ENCODE measurements around the gene BAZ1A. TPM values are rescaled to one million over a fixed set of nuclear protein-coding genes. Genes with fewer than 3 reads are reported as not detected.
A peak's percentile ranks its signal among the peaks of the same experiment; 100 is the strongest.
"Not testable (repeated sequence)": the region's sequence is repeated elsewhere in the genome, so short reads cannot be mapped to it uniquely, and the experiment has no call there.

The BAZ1A gene
- total RNA-seq, 2 experiments from 2014 or later, result 50.8 to 57.0 TPM

GRCh38 chr14:34798861-34799260 lies 76.3 kb downstream of the BAZ1A start:
- H3K4me1 Mint-ChIP-seq (ENCODE audit: low read depth); DNase-seq; intact Hi-C loops (cut with micrococcal nuclease); H3K4me3 Mint-ChIP-seq; H3K9me3 Mint-ChIP-seq; H3K27ac Mint-ChIP-seq; H3K27me3 Mint-ChIP-seq (ENCODE audit: low read depth): not testable (repeated sequence)
- H3K36me3 Mint-ChIP-seq (ENCODE audit: low read depth), result peaks cover 47% of the 10 kb centered on the region
- CTCF ChIA-PET, result interaction anchor here (0.7 kb wide), 1 partner anchor 106 kb away, joined by 3 read pairs; no protein-coding TSS in a partner anchor

- intact Hi-C loops (cut with micrococcal nuclease), result no loop called here
- H3K36me3 Mint-ChIP-seq (ENCODE audit: low read depth), result peaks cover 46% of the 10 kb centered on the region
- no peak for DNase-seq
- CTCF ChIA-PET, result interaction anchor here (0.6 kb wide), 1 partner anchor 178 kb away, joined by 3 read pairs; no protein-coding TSS in a partner anchor
- H3K9me3 Mint-ChIP-seq, result no peaks in the 10 kb centered on the region
- H3K4me1 Mint-ChIP-seq (ENCODE audit: low read depth), result no peaks in the 10 kb centered on the region
- H3K4me3 Mint-ChIP-seq, result no peak overlapping the region
- no peaks in the 10 kb centered on the region for H3K27me3 Mint-ChIP-seq (ENCODE audit: low read depth)
- H3K27ac Mint-ChIP-seq, result no peak overlapping the region
Measured at GRCh38 chr14:34797747-34798583, 77.2 kb downstream of the BAZ1A start.

GRCh38 chr14:34796902-34797301 lies 78.3 kb downstream of the BAZ1A start:
- Mint-ChIP-seq H3K4me3 (no peak overlapping the region), H3K9me3 (no peaks in the 10 kb centered on the region), H3K36me3 (ENCODE audit: low read depth) (peaks cover 42% of the 10 kb centered on the region), H3K27me3 (ENCODE audit: low read depth) (no peaks in the 10 kb centered on the region), H3K27ac (no peak overlapping the region), H3K4me1 (ENCODE audit: low read depth) (no peaks in the 10 kb centered on the region)
- intact Hi-C loops (cut with micrococcal nuclease), result no loop called here
- CTCF ChIA-PET, result no interaction called here
- DNase-seq, result no peak

- Mint-ChIP-seq H3K27ac (no peak overlapping the region), H3K36me3 (ENCODE audit: low read depth) (peaks cover 36% of the 10 kb centered on the region), H3K27me3 (ENCODE audit: low read depth) (no peaks in the 10 kb centered on the region), H3K9me3 (no peaks in the 10 kb centered on the region), H3K4me1 (ENCODE audit: low read depth) (no peaks in the 10 kb centered on the region), H3K4me3 (no peak overlapping the region)
- no peak for DNase-seq
- intact Hi-C loops (cut with micrococcal nuclease), result no loop called here
- CTCF ChIA-PET, result interaction anchor here (0.6 to 1.4 kb wide), 2 partner anchors 16 to 147 kb away, joined by 3 to 4 read pairs; no protein-coding TSS in a partner anchor
Measured at GRCh38 chr14:34794941-34795340, 80.2 kb downstream of the BAZ1A start.

- intact Hi-C loops (cut with micrococcal nuclease), result no loop called here
- no peak for DNase-seq
- Mint-ChIP-seq H3K27me3 (ENCODE audit: low read depth) (no peaks in the 10 kb centered on the region), H3K4me1 (ENCODE audit: low read depth) (no peaks in the 10 kb centered on the region), H3K4me3 (no peak overlapping the region), H3K36me3 (ENCODE audit: low read depth) (peaks cover 33% of the 10 kb centered on the region), H3K9me3 (no peaks in the 10 kb centered on the region), H3K27ac (no peak overlapping the region)
- CTCF ChIA-PET, result no interaction called here
Measured at GRCh38 chr14:34794217-34794616, 80.9 kb downstream of the BAZ1A start.

GRCh38 chr14:34792598-34792997 lies 82.6 kb downstream of the BAZ1A start:
- DNase-seq, result no peak
- CTCF ChIA-PET, result no interaction called here
- peaks cover 26% of the 10 kb centered on the region for H3K36me3 Mint-ChIP-seq (ENCODE audit: low read depth)
- intact Hi-C loops (cut with micrococcal nuclease), result no loop called here
- no peak overlapping the region for H3K27ac Mint-ChIP-seq
- no peaks in the 10 kb centered on the region for H3K4me1 Mint-ChIP-seq (ENCODE audit: low read depth)
- no peaks in the 10 kb centered on the region for H3K27me3 Mint-ChIP-seq (ENCODE audit: low read depth)
- no peak overlapping the region for H3K4me3 Mint-ChIP-seq
- H3K9me3 Mint-ChIP-seq, result no peaks in the 10 kb centered on the region

- DNase-seq, result no peak
- H3K4me3 Mint-ChIP-seq, result no peak overlapping the region
- H3K27me3 Mint-ChIP-seq (ENCODE audit: low read depth), result no peaks in the 10 kb centered on the region
- intact Hi-C loops (cut with micrococcal nuclease), result no loop called here
- CTCF ChIA-PET, result interaction anchor here (0.6 to 1.1 kb wide), 3 partner anchors 45 to 127 kb away, joined by 3 read pairs; no protein-coding TSS in a partner anchor
- H3K9me3 Mint-ChIP-seq, result no peaks in the 10 kb centered on the region
- no peak overlapping the region for H3K27ac Mint-ChIP-seq
- H3K36me3 Mint-ChIP-seq (ENCODE audit: low read depth), result peaks cover 38% of the 10 kb centered on the region
- H3K4me1 Mint-ChIP-seq (ENCODE audit: low read depth), result peaks cover 12% of the 10 kb centered on the region
Measured at GRCh38 chr14:34785223-34786006, 89.7 kb downstream of the BAZ1A start.

- Mint-ChIP-seq H3K27ac (no peak overlapping the region), H3K9me3 (no peaks in the 10 kb centered on the region), H3K27me3 (ENCODE audit: low read depth) (no peaks in the 10 kb centered on the region), H3K36me3 (ENCODE audit: low read depth) (peaks cover 36% of the 10 kb centered on the region), H3K4me1 (ENCODE audit: low read depth) (peaks cover 12% of the 10 kb centered on the region), H3K4me3 (no peak overlapping the region)
- CTCF ChIA-PET, result no interaction called here
- DNase-seq, result no peak
- intact Hi-C loops (cut with micrococcal nuclease), result no loop called here
Measured at GRCh38 chr14:34782031-34782430, 93.1 kb downstream of the BAZ1A start.

- Mint-ChIP-seq H3K4me1 (ENCODE audit: low read depth) (peaks cover 12% of the 10 kb centered on the region), H3K9me3 (no peaks in the 10 kb centered on the region), H3K27ac (peak overlapping the region; percentile 53), H3K4me3 (no peak overlapping the region), H3K36me3 (ENCODE audit: low read depth) (peaks cover 39% of the 10 kb centered on the region), H3K27me3 (ENCODE audit: low read depth) (no peaks in the 10 kb centered on the region)
- CTCF ChIA-PET, result no interaction called here
- intact Hi-C loops (cut with micrococcal nuclease), result loop anchor here (2.0 kb wide), 1 partner anchor 92 kb away; no protein-coding TSS in a partner anchor
- peak; percentile 10 for DNase-seq
Measured at GRCh38 chr14:34781242-34781641, 93.9 kb downstream of the BAZ1A start.

GRCh38 chr14:34780646-34781045 lies 94.5 kb downstream of the BAZ1A start:
- no peaks in the 10 kb centered on the region for H3K27me3 Mint-ChIP-seq (ENCODE audit: low read depth)
- peaks cover 12% of the 10 kb centered on the region for H3K4me1 Mint-ChIP-seq (ENCODE audit: low read depth)
- H3K36me3 Mint-ChIP-seq (ENCODE audit: low read depth), result peaks cover 42% of the 10 kb centered on the region
- intact Hi-C loops (cut with micrococcal nuclease), result loop anchor here (2.0 kb wide), 1 partner anchor 92 kb away; no protein-coding TSS in a partner anchor
- H3K9me3 Mint-ChIP-seq, result no peaks in the 10 kb centered on the region
- CTCF ChIA-PET, result interaction anchor here (0.7 kb wide), 1 partner anchor 1037 kb away, joined by 3 read pairs; no protein-coding TSS in a partner anchor
- H3K27ac Mint-ChIP-seq, result peak overlapping the region; percentile 55
- H3K4me3 Mint-ChIP-seq, result no peak overlapping the region
- DNase-seq, result no peak

- Mint-ChIP-seq H3K36me3 (ENCODE audit: low read depth) (peaks cover 46% of the 10 kb centered on the region), H3K4me3 (no peak overlapping the region), H3K27me3 (ENCODE audit: low read depth) (no peaks in the 10 kb centered on the region), H3K4me1 (ENCODE audit: low read depth) (peaks cover 12% of the 10 kb centered on the region), H3K9me3 (no peaks in the 10 kb centered on the region), H3K27ac (no peak overlapping the region)
- DNase-seq, result no peak
- CTCF ChIA-PET, result interaction anchor here (0.9 kb wide), 1 partner anchor 17 kb away, joined by 3 read pairs; no protein-coding TSS in a partner anchor
- intact Hi-C loops (cut with micrococcal nuclease), result no loop called here
Measured at GRCh38 chr14:34778744-34779143, 96.4 kb downstream of the BAZ1A start.

GRCh38 chr14:34776611-34777010 lies 98.5 kb downstream of the BAZ1A start:
- CTCF ChIA-PET, result no interaction called here
- Mint-ChIP-seq H3K27me3 (ENCODE audit: low read depth) (no peaks in the 10 kb centered on the region), H3K27ac (no peak overlapping the region)

More at GRCh38 chr14:34776611-34777010, 98.5 kb downstream of the BAZ1A start:
- intact Hi-C loops (cut with micrococcal nuclease), result no loop called here
- no peak overlapping the region for H3K4me3 Mint-ChIP-seq
- peaks cover 5% of the 10 kb centered on the region for H3K4me1 Mint-ChIP-seq (ENCODE audit: low read depth)
- no peak for DNase-seq
- no peaks in the 10 kb centered on the region for H3K9me3 Mint-ChIP-seq
- peaks cover 32% of the 10 kb centered on the region for H3K36me3 Mint-ChIP-seq (ENCODE audit: low read depth)
